ENCODE data around the gene P4HA2.

Gene P4HA2

DNA sequence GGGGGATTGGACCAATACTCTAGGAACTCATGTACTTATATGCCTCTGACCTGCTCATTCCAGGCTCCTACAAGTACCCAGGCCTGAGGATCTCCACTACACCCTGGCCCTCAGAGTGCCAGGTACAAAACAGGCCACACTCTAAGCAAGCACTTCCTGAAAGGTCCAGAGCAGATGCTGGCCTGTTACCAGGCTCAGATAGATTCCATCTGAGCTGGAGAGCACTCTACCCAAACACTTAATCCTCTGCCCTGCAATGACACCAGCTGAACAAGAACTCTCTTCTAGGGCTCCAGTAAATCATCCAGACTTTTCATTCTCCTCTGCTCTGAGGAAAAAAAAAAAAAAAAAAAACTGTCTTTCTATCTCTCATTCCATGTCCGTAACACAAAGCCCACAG lies 2.9 kb downstream of the P4HA2 start:
- Mint-ChIP-seq H3K36me3 (ENCODE audit: low read depth) (no peaks in the 10 kb centered on the region), H3K27ac (peak overlapping the region; percentile 86 to 90 (median 88)), H3K9me3 (no peaks in the 10 kb centered on the region), H3K4me1 (peaks cover 63% of the 10 kb centered on the region), H3K27me3 (ENCODE audit: low read depth) (peaks cover 5% of the 10 kb centered on the region), H3K4me3 (peak overlapping the region; percentile 83 to 92 (median 84))
- TF ChIP-seq, protein P1, sequence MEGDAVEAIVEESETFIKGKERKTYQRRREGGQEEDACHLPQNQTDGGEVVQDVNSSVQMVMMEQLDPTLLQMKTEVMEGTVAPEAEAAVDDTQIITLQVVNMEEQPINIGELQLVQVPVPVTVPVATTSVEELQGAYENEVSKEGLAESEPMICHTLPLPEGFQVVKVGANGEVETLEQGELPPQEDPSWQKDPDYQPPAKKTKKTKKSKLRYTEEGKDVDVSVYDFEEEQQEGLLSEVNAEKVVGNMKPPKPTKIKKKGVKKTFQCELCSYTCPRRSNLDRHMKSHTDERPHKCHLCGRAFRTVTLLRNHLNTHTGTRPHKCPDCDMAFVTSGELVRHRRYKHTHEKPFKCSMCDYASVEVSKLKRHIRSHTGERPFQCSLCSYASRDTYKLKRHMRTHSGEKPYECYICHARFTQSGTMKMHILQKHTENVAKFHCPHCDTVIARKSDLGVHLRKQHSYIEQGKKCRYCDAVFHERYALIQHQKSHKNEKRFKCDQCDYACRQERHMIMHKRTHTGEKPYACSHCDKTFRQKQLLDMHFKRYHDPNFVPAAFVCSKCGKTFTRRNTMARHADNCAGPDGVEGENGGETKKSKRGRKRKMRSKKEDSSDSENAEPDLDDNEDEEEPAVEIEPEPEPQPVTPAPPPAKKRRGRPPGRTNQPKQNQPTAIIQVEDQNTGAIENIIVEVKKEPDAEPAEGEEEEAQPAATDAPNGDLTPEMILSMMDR (IDR thresholded peaks at IDR 0.05; ENCODE audit: unreplicated experiment in 3 of 3), result no peak

DNA sequence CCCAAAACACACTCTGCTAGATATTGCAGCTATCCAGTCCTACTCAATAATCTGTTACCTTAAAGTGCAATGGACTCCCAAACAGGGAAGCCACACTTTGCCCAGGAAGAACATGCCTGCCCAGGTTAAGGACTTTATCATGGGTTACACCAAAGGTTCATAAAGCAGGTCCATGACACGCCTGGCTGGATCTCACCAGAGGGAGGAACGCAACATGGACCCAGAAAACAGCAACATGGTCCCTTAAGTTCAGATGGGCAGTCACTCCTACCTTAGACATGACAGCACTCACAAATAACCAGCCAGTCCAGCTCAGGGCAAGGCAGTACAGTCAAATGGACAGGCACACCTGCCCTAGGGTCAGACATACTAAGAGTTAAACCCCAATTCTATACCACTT lies 3.8 kb downstream of the P4HA2 start:
- H3K27ac Mint-ChIP-seq, result peak overlapping the region in 2 of 3 experiments; percentile 80 to 90
- H3K27me3 Mint-ChIP-seq (ENCODE audit: low read depth), result peaks cover 3% of the 10 kb centered on the region

DNA sequence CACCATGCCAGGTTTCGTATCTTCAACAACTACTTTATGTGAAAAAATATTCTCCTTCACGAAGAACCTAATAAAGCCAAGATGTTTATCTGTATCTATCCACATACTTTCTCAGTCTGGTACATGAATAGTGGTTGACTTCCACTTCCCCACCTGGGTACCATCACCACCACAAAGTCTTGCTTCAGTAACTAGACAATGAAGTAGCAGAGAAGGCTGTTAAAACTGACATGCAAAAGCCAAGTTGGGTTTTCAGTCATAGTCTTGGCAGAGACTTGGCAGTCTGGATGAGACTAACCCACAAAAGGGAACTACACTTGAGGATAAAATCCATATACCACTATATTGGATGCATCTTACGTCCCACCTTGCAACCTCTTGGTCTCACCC lies 5.0 kb downstream of the P4HA2 start:
- Mint-ChIP-seq H3K27ac (peak overlapping the region in 1 of 3 experiments; percentile 56), H3K4me1 (peaks cover 76% of the 10 kb centered on the region), H3K27me3 (ENCODE audit: low read depth) (peaks cover 3% of the 10 kb centered on the region), H3K4me3 (peak overlapping the region in 1 of 3 experiments; percentile 8), H3K9me3 (no peaks in the 10 kb centered on the region), H3K36me3 (ENCODE audit: low read depth) (peaks cover under 1% of the 10 kb centered on the region)
- TF ChIP-seq, protein P1 (IDR thresholded peaks at IDR 0.05; ENCODE audit: unreplicated experiment in 3 of 3), result no peak

More for the DNA sequence above, 3.8 kb downstream of the P4HA2 start:
- Mint-ChIP-seq H3K4me1 (peaks cover 69% of the 10 kb centered on the region), H3K36me3 (ENCODE audit: low read depth) (no peaks in the 10 kb centered on the region), H3K9me3 (no peaks in the 10 kb centered on the region), H3K4me3 (peak overlapping the region in 1 of 3 experiments; percentile 45)
- TF ChIP-seq, protein P1 (IDR thresholded peaks at IDR 0.05; ENCODE audit: unreplicated experiment in 3 of 3), result no peak

DNA sequence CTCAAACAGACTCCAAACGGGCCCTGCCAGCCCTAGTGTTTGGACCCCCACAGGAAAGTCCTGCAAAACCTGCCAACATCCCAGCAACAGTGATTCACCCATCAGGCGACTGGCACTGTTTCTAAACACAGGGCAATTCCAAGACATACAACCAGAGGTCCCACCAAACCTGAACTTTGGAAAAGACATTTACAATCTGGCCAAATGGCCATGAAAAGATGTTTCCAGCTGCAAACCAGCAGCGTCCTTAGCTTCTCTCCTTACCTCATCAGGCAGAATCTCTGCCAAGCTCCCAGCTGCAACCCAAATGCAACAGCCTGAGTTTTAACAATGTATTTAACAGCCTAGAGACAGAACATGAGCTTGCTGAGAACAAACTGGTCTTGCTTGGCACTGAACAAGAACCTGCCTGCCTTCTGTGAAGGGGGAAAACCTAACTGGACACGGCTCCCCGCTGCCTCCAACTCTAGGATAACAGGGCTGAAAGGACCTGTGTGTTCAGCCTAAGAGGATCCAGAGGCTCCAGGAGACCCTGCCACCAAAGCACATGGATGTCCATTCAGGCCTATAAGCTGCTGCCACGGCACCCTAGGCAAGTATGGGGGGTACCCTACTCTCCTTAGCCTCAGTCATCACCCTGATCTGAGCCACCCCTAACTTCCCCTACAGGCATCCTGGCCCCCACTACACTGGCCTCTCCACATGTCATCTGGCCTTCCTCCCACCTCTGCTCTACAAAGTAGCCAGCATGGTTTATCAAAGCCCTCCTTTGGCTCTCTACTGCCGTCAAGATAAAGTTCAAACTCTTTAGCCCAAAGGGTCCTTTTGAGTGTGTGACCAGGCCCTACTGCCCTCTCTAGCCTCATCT lies 5.6 kb downstream of the P4HA2 start:
- Mint-ChIP-seq H3K4me3 (peak overlapping the region in 1 of 3 experiments; percentile 26), H3K9me3 (no peaks in the 10 kb centered on the region), H3K27me3 (ENCODE audit: low read depth) (peaks cover 3% of the 10 kb centered on the region), H3K27ac (peak overlapping the region in 2 of 3 experiments; percentile 56 to 67), H3K36me3 (ENCODE audit: low read depth) (peaks cover 6% of the 10 kb centered on the region), H3K4me1 (peaks cover 80% of the 10 kb centered on the region)
- TF ChIP-seq, protein P1 (IDR thresholded peaks at IDR 0.05; ENCODE audit: unreplicated experiment in 3 of 3), result no peak

DNA sequence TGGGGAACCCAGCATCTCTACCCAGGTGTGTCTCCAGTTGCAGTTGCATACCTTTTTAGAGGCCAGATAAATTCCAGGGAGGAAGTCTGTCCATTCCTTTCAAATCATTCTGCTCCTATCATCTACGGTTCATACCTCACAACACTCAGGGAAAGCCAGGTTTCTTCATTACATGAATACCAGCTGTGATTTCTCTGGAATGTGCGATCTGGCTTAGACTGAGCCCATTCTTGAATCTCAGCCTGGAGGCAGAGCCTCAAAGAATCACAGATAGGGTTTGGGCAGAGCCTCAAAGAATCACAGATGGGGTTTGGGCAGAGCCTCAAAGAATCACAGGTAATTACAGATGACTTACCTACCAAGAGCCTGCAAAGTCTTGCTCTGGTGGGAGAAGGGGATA lies 7.2 kb downstream of the P4HA2 start:
- H3K9me3 Mint-ChIP-seq, result no peaks in the 10 kb centered on the region
- TF ChIP-seq, protein P1 (IDR thresholded peaks at IDR 0.05; ENCODE audit: unreplicated experiment in 3 of 3), result no peak
- peaks cover 14% of the 10 kb centered on the region for H3K36me3 Mint-ChIP-seq (ENCODE audit: low read depth)
- H3K27me3 Mint-ChIP-seq (ENCODE audit: low read depth), result no peaks in the 10 kb centered on the region
- no peak overlapping the region for H3K4me3 Mint-ChIP-seq
- peaks cover 74% of the 10 kb centered on the region for H3K4me1 Mint-ChIP-seq
- no peak overlapping the region for H3K27ac Mint-ChIP-seq

Data from nephron (organoid).